Endometrium (tissue), 2 donors: ENCODE results near the gene CLEC12A.
"Not testable (repeated sequence)": the region's sequence is repeated elsewhere in the genome, so short reads cannot be mapped to it uniquely, and the experiment has no call there.

Experiments used
- FAIRE-seq: peaks from 2 replicates; lab custom pipeline; 2012; peaks lifted over from hg19 to GRCh38; lab: Jason Lieb, UNC
- donor health status: control.
- donor health status: control.

Gene CLEC12A

GRCh38 chr12:9971181-9971580 is at the start of gene CLEC12A:
Gene CLEC12A, plus strand, starts transcription at chr12:9971409. Its CDS starts 188 bp downstream, at chr12:9971597.
- FAIRE-seq, result no peak

- no peak for FAIRE-seq
Observed at GRCh38 chr12:9922429-9922828, 48.8 kb upstream of the CLEC12A start.

GRCh38 chr12:9925705-9926393 is 45.4 kb upstream of the CLEC12A start:
- FAIRE-seq, result peak; percentile 82

- no peak for FAIRE-seq
Observed at GRCh38 chr12:9926876-9927275, 44.3 kb upstream of the CLEC12A start.

GRCh38 chr12:9928607-9929006 is 42.6 kb upstream of the CLEC12A start:
- no peak for FAIRE-seq

GRCh38 chr12:9931245-9931644 is 40.0 kb upstream of the CLEC12A start:
- peak; percentile 67 for FAIRE-seq

- FAIRE-seq, result no peak
Observed at GRCh38 chr12:9932270-9932669, 38.9 kb upstream of the CLEC12A start, which contains the start of gene CLEC2A. Gene CLEC2A, minus strand, starts transcription at chr12:9932370. Its CDS starts 41 bp downstream, at chr12:9932329.

GRCh38 chr12:9933958-9934357 is 37.3 kb upstream of the CLEC12A start:
- FAIRE-seq, result no peak

GRCh38 chr12:9935026-9935425 is 36.2 kb upstream of the CLEC12A start:
- FAIRE-seq, result no peak

- no peak for FAIRE-seq
Observed at GRCh38 chr12:9936591-9936990, 34.6 kb upstream of the CLEC12A start.

GRCh38 chr12:9940375-9940774 is 30.8 kb upstream of the CLEC12A start:
- no peak for FAIRE-seq

GRCh38 chr12:9941838-9942237 is 29.4 kb upstream of the CLEC12A start:
- no peak for FAIRE-seq

- FAIRE-seq, result no peak
Observed at GRCh38 chr12:9943240-9943639, 28.0 kb upstream of the CLEC12A start.

- FAIRE-seq, result no peak
Observed at GRCh38 chr12:9944391-9944790, 26.8 kb upstream of the CLEC12A start.

GRCh38 chr12:9947674-9948073 is 23.5 kb upstream of the CLEC12A start:
- FAIRE-seq, result no peak

GRCh38 chr12:9948606-9949296 is 22.5 kb upstream of the CLEC12A start:
- FAIRE-seq, result no peak

- FAIRE-seq, result no peak
Observed at GRCh38 chr12:9951026-9951675, 20.1 kb upstream of the CLEC12A start.

GRCh38 chr12:9952954-9953729 is 18.1 kb upstream of the CLEC12A start:
- FAIRE-seq, result not testable (repeated sequence)

GRCh38 chr12:9957834-9958233 is 13.4 kb upstream of the CLEC12A start:
- no peak for FAIRE-seq

GRCh38 chr12:9960590-9960989 is 10.6 kb upstream of the CLEC12A start:
- FAIRE-seq, result no peak

GRCh38 chr12:9961106-9961505 is 10.1 kb upstream of the CLEC12A start:
- FAIRE-seq, result no peak

- FAIRE-seq, result no peak
Observed at GRCh38 chr12:9961901-9962300, 9.3 kb upstream of the CLEC12A start.
